HEK293 (cell line): ENCODE results near the gene APRT.

Experiments
- BCL11B ChIP-seq: fragments of 450-650 bp; formaldehyde crosslinking; IDR thresholded peaks from 2 replicates; pipeline ENCODE4 v1.5.1; 2016; ENCODE audit warnings: low read depth, missing biosample characterization, missing genetic modification characterization
- IKZF3 ChIP-seq: fragments of 450-650 bp; IDR thresholded peaks from 2 replicates; pipeline ENCODE4 v1.5.0; 2018; ENCODE audit warnings: missing biosample characterization, mild to moderate bottlenecking, missing genetic modification characterization, moderate library complexity
- PRDM10 ChIP-seq: fragments of 450-650 bp; formaldehyde crosslinking; IDR thresholded peaks from 2 replicates; pipeline ENCODE4 v1.5.1; 2016; ENCODE audit warnings: missing biosample characterization, missing genetic modification characterization
- WT1 ChIP-seq: fragments of 450-650 bp; formaldehyde crosslinking; IDR thresholded peaks from 2 replicates; pipeline ENCODE4 v1.5.1; 2016; ENCODE audit warnings: missing biosample characterization, missing genetic modification characterization
- ZIC2 ChIP-seq: fragments of 450-650 bp; formaldehyde crosslinking; IDR thresholded peaks from 2 replicates; pipeline ENCODE4 v1.5.1; 2016; ENCODE audit warnings: missing biosample characterization, missing genetic modification characterization
- ZNF274 ChIP-seq, 2 experiments: fragments of 200-500 bp in 1 of 2; fragments of 450-650 bp in 1 of 2; sonication (Bioruptor generic) in 1 of 2; formaldehyde crosslinking in 1 of 2; IDR thresholded peaks; 2 replicates each; pipeline versions ENCODE4 v1.5.1 to v1.6.1; 2014 to 2016; ENCODE audit warnings: borderline replicate concordance in 1 of 2, inconsistent platforms in 1 of 2, low read length in 1 of 2, missing biosample characterization in 1 of 2, missing genetic modification characterization in 1 of 2
- ZNF324 ChIP-seq: fragments of 450-650 bp; formaldehyde crosslinking; IDR thresholded peaks from 2 replicates; pipeline ENCODE4 v1.5.1; 2016; ENCODE audit warnings: missing biosample characterization, missing genetic modification characterization
- ZNF391 ChIP-seq: fragments of 450-650 bp; formaldehyde crosslinking; IDR thresholded peaks from 2 replicates; pipeline ENCODE4 v1.5.1; 2016; ENCODE audit warnings: low read depth, missing biosample characterization, missing genetic modification characterization, borderline replicate concordance
- ZNF423 ChIP-seq: fragments of 450-650 bp; formaldehyde crosslinking; IDR thresholded peaks from 2 replicates; pipeline ENCODE4 v1.5.1; 2016; ENCODE audit warnings: missing biosample characterization, missing genetic modification characterization
- ZNF510 ChIP-seq: fragments of 450-650 bp; formaldehyde crosslinking; IDR thresholded peaks from 2 replicates; pipeline ENCODE4 v1.5.1; 2018; ENCODE audit warnings: mild to moderate bottlenecking, missing genetic modification characterization, missing biosample characterization; ENCODE audit not compliant: insufficient replicate concordance
- ZNF837 ChIP-seq: fragments of 450-650 bp; formaldehyde crosslinking; IDR thresholded peaks from 2 replicates; pipeline ENCODE4 v1.5.1; 2016; ENCODE audit warnings: missing biosample characterization, missing genetic modification characterization
- ZSCAN30 ChIP-seq: fragments of 450-650 bp; IDR thresholded peaks from 2 replicates; pipeline ENCODE4 v1.5.1; 2018; ENCODE audit warnings: missing biosample characterization, mild to moderate bottlenecking, missing genetic modification characterization, moderate library complexity
- TF ChIP-seq, protein P1 (sequence below): fragments of 450-650 bp; formaldehyde crosslinking; optimal IDR thresholded peaks from 2 replicates; pipeline ENCODE3; 2016; ENCODE audit warnings: missing biosample characterization, mild to moderate bottlenecking, missing genetic modification characterization
- TF ChIP-seq, protein P2 (sequence below): fragments of 450-650 bp; formaldehyde crosslinking; IDR thresholded peaks from 2 replicates; pipeline ENCODE4 v1.5.1; 2016; ENCODE audit warnings: missing biosample characterization, missing genetic modification characterization, borderline replicate concordance
- TF ChIP-seq, protein P3 (sequence below): fragments of 450-650 bp; formaldehyde crosslinking; IDR thresholded peaks from 2 replicates; pipeline ENCODE4 v1.5.1; 2016; ENCODE audit warnings: missing biosample characterization, missing genetic modification characterization

The APRT gene

DNA sequence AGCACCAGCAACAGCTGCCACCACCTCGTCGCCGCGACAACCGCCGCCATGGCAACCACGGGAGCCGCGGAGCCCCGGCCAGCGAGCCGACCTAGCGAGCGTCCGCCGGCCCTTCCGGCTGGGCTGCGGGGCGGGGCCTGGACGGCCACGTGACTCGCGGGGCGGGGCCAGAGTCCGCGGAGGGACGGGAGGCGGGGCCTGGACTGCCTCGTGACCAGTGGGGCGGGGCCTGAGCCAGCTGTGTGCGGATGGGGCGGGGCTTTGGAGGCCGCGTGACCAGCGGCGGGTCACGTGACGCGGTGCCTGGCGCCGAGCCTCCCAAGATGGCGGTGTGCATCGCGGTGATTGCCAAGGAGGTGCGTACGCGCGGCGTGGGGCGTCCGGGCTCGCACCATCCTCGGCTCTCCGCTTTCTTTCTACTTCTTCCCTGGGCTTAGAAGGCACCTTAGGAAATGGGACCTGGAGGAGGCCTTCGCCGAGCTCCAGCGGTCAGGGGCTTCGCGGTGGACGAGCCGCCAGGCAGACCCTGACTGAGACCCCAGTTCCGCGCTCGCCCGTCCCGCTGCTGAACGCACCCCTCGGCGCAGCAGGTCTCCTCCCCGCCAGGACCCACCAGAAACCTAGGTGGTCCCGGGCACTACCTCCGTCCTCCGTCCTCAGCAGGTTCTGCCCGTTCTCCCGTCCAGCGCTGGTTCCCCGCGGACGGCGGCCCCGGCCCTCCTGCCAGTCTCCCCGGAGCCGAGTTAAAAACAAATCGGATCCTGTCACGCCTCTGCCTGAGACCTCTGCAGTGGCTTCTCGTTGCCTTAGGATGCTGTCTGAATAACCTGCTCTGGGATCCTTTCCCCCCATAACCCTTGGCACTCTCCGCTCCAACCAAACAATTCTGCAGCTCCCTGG, 45.4 kb upstream of the APRT start, which contains the start of the genes GALNS and TRAPPC2L (continued):
- TF ChIP-seq, protein P1, sequence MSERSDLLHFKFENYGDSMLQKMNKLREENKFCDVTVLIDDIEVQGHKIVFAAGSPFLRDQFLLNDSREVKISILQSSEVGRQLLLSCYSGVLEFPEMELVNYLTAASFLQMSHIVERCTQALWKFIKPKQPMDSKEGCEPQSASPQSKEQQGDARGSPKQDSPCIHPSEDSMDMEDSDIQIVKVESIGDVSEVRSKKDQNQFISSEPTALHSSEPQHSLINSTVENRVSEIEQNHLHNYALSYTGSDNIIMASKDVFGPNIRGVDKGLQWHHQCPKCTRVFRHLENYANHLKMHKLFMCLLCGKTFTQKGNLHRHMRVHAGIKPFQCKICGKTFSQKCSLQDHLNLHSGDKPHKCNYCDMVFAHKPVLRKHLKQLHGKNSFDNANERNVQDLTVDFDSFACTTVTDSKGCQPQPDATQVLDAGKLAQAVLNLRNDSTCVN = peak; percentile 55
- TF ChIP-seq BCL11B (tag by site-specific recombination) (no peak), ZNF391 (tag by site-specific recombination) (peak; percentile 42; the same call in 1 of the 2 replicates), ZNF837 (tag by site-specific recombination) (no peak), ZSCAN30 (tag by site-specific recombination) (no peak), PRDM10 (tag by site-specific recombination) (no peak), ZIC2 (tag by site-specific recombination) (no peak), ZNF324 (tag by site-specific recombination) (no peak), IKZF3 (tag by site-specific recombination) (no peak), WT1 (no peak), ZNF510 (tag by site-specific recombination) (no peak), ZNF423 (tag by site-specific recombination) (no peak), ZNF274 (IDR thresholded peaks at IDR 0.05; ENCODE audit: low read length) (no peak), ZNF274 (tag by site-specific recombination; IDR thresholded peaks at IDR 0.05; ENCODE audit: borderline replicate concordance) (no peak)
- TF ChIP-seq, protein P2, sequence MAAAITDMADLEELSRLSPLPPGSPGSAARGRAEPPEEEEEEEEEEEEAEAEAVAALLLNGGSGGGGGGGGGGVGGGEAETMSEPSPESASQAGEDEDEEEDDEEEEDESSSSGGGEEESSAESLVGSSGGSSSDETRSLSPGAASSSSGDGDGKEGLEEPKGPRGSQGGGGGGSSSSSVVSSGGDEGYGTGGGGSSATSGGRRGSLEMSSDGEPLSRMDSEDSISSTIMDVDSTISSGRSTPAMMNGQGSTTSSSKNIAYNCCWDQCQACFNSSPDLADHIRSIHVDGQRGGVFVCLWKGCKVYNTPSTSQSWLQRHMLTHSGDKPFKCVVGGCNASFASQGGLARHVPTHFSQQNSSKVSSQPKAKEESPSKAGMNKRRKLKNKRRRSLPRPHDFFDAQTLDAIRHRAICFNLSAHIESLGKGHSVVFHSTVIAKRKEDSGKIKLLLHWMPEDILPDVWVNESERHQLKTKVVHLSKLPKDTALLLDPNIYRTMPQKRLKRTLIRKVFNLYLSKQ (tag by site-specific recombination) = no peak
- TF ChIP-seq, protein P3, sequence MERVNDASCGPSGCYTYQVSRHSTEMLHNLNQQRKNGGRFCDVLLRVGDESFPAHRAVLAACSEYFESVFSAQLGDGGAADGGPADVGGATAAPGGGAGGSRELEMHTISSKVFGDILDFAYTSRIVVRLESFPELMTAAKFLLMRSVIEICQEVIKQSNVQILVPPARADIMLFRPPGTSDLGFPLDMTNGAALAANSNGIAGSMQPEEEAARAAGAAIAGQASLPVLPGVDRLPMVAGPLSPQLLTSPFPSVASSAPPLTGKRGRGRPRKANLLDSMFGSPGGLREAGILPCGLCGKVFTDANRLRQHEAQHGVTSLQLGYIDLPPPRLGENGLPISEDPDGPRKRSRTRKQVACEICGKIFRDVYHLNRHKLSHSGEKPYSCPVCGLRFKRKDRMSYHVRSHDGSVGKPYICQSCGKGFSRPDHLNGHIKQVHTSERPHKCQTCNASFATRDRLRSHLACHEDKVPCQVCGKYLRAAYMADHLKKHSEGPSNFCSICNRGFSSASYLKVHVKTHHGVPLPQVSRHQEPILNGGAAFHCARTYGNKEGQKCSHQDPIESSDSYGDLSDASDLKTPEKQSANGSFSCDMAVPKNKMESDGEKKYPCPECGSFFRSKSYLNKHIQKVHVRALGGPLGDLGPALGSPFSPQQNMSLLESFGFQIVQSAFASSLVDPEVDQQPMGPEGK (tag by site-specific recombination) = 0 out of 2 replicates have a peak, but pooled peaks have one; percentile 23
